HG03378 (cell line): ENCODE data around the gene PYGO2.
"Not testable (repeated sequence)": the region's sequence is repeated elsewhere in the genome, so short reads cannot be mapped to it uniquely, and the experiment has no call there.

Experiments used
- ATAC-seq: cut with Tn5 transposase; IDR thresholded peaks from one replicate; pipeline ENCODE4 v1.9.1; 2021; ENCODE audit warnings: mild to moderate bottlenecking, moderate library complexity; ENCODE audit not compliant: unreplicated experiment

The PYGO2 gene

GRCh38 chr1:154982897-154983648, 21.5 kb upstream of the PYGO2 start, which contains the start of gene FLAD1:
Gene FLAD1 (plus strand): TSS chr1:154983344. CDS start chr1:154983695, 351 bp downstream.
- peak; percentile 95 for ATAC-seq

DNA sequence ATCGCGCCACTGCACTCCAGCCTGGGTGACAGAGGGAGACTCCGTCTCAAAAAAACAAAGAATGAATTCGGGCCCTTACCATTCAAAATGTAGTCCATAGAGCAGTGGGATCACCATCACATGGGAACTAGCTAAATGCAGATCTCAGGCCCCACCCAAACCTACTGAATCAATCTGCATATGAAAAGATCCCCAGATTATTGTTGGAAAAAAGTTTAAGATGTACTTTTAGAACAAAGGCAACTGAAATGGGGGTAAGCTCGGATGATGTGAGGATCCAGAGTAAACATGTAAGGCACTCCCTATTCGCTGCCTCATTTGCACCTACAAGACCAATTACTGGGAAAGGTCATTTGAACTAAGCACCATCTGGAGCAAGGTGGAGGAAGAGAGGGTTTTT, 20.8 kb upstream of the PYGO2 start:
- no peak for ATAC-seq

DNA sequence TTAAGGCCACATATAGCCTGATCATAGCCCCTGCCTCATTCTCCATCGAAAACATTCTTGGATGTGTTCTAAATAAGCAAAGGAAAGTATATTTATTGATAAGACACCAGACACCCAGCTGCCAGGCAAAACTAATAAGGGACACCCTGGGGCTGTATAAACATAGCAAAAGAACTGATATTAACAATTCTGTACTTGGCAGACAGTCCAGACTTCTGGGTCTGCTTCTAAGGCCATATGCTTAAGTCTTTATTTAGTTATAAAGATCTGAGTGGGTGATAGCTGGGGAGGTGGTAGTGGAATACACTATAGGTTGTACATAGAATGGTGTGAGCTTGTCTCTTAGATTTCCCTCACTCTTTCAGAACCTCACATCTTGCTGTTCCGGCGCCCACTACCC, 16.8 kb upstream of the PYGO2 start:
- ATAC-seq: no peak

GRCh38 chr1:154977762-154978161, 16.2 kb upstream of the PYGO2 start:
- ATAC-seq: not testable (repeated sequence)

DNA sequence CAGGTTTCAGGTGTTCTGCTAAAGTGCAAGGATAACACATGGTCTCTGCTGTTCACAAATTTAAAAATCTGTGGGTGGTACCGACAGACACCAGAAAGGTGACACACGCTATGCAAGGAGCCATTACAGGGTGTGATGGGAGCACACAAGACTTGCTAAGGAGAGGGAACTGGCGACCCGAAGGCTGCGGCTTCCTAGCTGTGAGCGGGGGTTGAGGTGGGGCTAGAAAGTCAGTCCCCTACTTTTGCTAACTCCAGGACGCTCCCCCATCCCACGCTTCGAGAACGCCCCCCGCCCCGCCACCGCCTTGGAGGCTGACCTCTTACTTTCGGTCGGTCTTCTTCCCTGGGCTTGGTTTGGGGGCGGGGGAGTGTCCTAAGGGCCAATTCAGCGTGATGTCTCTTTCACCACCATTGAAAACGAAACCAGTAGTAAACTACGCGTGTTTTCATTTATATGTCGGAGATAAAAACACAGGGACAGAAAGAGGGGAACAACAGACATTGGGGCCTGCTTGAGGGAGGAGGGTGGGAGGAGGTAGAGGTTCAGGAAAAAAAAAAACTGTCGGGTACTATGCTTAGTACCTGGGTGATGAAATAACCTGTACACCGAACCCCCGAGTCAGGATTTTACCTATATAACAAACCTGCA, 14.0 kb upstream of the PYGO2 start:
- no peak for ATAC-seq

DNA sequence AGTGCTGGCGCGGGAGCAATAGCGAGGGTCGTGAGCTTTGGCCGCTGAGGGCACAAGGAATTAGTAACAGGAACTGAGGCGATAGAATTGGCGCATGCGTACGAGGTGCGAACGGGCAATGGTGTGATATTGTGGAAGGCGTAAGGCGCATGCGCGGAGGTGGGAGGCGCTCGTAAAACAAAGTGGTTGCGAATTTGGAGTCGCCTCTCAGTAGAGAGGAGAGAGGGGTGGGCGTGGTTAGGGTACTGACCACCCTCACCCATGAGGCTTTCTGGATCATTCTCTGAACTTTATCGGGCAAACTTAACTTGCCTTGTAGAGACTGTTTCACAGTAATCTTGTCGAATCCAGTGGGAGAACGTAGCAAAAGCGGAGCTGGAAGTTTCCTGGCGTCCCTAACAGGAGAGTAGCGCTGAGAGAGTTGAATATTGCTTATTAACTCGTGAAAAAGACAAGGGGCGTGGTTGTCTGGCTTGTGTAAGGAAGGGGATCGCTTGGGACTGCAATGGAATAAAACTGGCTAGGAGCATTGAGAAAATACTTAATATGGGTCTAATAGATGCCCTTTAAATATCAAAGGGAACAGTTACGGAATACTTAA, 13.3 kb upstream of the PYGO2 start:
- ATAC-seq: peak; percentile 46

DNA sequence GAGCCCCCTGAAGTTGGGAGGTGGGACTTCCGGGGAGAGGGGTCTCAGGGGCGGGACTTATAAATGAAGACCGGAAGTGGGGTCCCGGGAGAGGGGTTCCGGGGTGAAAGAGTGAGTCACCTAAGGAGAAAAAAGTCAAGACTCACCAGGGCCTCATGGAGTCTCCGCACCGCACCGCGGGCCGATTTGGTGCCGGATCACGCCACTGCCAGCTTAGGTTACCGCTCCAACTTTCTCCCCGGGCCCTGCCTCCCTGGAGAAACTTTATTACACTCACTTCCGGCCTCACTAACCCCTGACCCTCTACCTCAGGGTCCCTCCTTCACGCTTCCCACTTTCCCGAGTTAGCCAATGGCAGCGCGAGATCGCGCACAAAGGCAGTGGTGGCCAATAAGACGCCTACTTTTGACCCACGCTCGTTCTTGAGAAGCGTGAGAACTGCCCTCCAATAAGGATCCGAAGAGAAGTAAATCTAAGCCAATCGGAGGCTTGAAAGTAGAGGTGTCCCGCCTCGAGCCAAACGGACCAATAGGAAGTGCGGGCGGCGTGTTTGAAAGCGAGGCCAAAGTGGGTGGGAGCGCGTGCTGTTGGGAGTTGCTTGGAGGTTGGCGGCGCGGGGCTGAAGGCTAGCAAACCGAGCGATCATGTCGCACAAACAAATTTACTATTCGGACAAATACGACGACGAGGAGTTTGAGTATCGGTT, 12.7 kb upstream of the PYGO2 start, which contains the start of gene CKS1B:
Gene CKS1B (plus strand): TSS at position 580 of the 706 bp plus-strand sequence. CDS start 65 bp downstream, at position 645.
- ATAC-seq: peak; percentile 83

GRCh38 chr1:154973344-154974101, 11.9 kb upstream of the PYGO2 start:
- ATAC-seq: no peak

DNA sequence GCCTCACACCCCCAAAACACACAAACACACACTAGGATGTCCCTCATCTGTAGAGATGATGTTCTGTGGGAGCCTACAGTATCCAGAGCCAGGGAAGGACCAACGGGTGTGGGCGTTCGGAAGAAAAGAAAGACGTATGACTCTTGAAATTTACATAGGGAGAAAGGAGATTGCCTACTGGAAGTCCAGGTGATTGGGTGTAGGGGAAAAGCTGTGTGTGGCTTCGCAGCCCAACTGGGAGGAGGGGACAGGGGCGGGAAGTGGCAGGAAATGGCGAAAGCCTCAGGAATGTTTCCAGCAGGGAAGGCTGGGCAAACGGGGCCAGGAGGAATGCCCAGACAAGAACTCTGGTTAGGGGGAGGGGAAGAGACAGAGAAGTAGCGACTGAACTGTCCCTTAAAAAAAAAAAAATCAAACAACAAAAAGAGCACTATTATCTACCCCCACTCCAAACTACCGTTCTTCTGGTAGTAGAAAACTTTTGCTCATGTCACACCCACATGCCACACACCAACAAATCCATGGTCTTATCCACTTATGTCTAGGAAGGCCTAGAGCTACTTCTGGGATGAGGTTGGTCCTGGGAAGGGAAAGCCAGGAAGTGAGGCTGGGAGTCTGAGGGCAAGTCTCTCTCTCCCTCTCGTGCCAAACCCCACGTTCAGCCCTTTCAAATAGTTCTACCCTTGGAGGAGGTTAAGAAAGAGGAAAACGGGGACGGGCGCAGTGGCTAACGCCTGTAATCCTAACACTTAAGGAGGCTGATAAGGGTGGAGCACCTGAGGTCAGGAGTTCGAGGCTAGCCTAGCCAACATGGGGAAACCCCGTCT, 11.1 kb upstream of the PYGO2 start:
- no peak for ATAC-seq

DNA sequence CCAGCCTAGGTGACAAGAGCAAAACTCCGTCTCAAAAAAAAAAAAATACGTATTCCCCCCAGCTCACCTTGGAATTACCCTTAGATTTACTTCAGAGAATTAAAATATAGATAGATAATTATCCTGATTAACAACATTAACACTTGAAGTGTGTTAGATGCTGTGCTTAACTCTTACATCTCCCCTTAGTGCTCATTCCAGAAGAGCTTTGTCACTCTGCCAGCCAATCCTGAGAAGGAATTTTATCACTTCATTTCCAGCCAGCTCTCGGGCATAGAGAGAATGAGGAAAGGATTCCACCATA, 10.6 kb upstream of the PYGO2 start:
- no peak for ATAC-seq

DNA sequence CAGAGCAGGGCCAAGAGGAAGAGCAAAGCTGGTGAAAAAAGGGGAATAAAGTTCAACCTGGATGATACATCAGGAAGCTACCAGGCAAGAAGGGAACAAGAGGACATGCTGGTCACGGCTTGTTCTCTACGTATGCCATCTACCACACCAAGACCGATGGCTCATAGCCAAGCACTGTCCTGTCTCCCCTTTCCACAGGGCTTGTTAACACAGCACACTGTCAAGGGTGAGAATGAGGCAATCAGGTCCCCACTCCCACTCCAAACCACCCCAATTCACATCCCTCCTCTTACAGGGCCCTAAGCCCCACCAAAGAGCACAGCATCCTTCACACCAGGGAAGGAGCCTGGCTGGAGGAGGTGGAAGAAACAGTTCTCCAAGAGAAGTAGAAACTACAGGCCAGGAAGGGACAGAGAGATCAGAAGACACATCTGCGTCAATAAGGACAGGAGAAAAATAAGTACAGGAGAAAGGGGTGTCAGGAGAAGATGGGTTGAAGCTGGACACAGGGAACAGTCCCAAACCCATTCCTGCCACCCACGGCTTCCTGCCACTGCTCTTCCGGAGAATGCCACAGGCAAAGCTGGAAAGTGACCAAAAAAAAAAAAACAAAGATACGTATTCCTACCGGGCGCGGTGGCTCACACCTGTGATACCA, 9.9 kb upstream of the PYGO2 start:
- ATAC-seq: no peak

DNA sequence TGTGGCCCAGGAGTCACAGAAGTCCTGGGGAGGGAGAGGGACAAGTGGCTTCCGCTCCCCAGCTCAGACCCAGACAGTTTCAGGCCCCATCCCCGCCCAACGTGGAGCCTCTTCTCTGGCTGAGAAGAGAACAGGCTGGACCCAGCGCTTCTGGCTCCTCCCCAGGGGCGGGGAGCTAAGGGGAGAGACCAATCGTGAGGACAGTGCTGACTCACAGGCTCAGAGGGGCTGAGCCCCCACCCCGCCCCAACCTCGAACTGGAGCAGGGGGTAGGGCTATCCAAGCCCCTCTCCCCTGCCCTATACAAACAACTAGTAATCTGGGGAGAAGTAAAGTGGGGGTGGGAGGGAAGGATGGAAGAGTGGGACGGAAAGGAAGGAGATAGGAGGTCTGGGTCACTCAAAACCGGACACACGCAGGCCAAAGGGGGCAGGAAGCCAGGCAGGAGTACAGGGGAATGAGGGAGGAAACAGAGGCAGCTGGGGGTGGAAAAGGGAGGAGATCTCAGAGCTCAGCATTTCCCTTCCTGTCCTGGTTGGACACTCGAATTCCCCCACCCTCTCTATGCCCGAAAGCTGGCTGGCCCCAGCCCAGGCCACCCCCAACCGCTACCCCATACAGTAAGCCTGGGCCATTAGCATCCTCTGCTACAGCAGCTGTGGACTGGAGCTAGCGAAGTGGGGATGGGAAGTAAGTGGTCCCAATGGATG, 9.2 kb upstream of the PYGO2 start, which contains the start of gene SHC1:
Gene SHC1 (minus strand): TSS at position 117 of the 710 bp plus-strand sequence. CDS start 221 bp downstream, outside the sequence.
- no peak for ATAC-seq

- no peak for ATAC-seq
These were observed 8.4 kb upstream of the PYGO2 start for GRCh38 chr1:154969860-154970452.

DNA sequence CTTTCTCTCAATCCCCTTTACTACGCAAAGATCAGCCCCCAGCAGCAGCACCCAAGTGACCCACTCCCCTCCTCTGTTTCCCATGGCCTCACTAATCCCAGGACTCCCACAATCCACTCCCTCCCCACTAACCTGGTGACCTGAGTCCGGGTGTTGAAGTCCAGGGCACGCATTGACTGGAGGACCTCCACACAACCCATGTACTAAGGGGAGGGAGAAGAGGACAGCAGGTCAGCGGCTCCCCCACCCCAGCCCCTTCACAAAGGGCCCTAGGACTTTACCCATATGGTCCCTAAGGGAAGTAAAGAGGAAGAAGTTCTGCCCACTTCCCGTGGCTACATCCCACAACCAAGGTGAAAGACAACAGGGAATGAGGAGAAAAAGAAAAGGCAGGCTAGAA, 7.7 kb upstream of the PYGO2 start:
- ATAC-seq: no peak

DNA sequence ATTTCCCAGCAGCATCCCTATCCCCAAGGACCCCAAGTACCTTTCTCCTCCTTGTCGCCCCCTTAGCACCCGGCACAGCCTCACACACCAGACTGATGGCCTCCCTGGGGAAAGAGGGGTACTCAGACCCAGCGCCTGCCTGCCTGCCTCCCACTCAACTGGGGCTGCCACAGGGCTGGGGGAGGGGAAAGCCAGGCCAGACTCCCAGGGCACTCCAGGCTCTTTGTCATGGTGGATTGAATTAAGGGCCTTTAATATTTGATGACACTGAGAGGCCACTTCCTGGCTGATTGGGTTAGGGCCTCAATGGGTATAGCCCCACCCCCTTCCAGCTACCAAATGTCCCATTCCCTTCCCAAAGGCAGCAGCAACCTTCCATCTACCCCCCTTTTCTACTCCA, 7.1 kb upstream of the PYGO2 start:
- ATAC-seq: no peak

DNA sequence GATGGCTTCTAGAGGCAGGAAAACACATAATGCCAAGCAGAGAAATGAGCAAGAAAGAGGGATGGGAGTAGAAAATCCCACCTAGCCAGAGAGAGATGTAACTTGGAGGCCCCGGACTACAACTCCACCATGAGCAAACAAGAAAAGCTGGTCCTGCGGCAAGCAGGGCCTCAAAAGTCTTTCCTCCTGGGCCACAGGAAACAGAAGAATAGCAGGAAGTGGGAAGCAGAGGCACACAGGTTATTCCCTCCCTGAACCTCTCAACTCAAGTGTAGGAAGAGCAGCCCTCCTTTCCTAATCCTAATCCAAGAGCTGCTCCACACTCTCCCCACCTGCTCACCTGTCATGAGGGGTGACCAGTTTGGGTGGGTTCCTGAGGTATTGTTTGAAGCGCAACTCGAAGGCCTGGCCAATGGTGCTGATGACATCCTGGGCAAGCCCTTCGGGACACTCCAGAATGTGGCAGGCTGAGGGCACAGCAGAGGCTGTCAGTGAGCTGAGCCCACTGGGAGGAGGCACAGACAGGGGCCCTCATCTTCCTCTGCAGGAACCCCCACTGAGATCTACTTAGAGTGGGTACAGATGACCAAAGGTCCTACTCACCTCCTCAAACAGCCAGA, 5.9 kb upstream of the PYGO2 start:
- ATAC-seq: no peak

- no peak for ATAC-seq
These were observed 4.5 kb upstream of the PYGO2 start for GRCh38 chr1:154966111-154966510.

- no peak for ATAC-seq
These were observed 2.8 kb upstream of the PYGO2 start for GRCh38 chr1:154964359-154964758.
